Measurements from ENCODE around the gene KCNS1.

DNA sequence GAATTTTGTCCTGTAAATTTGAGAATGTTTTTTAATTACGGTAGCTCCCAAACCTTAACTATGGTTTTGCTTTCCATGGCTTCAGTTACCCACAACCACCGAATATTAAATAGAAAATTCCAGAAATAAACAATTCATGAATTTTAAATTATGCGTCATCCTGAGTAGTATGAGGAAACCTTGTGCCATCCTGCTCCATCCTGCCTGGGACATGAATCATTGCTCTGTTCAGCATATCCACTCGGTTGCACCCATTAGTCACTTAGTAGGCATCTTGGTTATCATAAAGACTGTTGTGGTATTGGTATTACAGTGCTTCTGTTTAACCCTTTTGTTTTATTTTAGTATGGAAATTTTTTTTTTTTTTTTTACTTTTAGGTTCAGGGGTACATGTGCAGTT is 39.7 kb downstream of the KCNS1 start:
- TF ChIP-seq, protein P1, sequence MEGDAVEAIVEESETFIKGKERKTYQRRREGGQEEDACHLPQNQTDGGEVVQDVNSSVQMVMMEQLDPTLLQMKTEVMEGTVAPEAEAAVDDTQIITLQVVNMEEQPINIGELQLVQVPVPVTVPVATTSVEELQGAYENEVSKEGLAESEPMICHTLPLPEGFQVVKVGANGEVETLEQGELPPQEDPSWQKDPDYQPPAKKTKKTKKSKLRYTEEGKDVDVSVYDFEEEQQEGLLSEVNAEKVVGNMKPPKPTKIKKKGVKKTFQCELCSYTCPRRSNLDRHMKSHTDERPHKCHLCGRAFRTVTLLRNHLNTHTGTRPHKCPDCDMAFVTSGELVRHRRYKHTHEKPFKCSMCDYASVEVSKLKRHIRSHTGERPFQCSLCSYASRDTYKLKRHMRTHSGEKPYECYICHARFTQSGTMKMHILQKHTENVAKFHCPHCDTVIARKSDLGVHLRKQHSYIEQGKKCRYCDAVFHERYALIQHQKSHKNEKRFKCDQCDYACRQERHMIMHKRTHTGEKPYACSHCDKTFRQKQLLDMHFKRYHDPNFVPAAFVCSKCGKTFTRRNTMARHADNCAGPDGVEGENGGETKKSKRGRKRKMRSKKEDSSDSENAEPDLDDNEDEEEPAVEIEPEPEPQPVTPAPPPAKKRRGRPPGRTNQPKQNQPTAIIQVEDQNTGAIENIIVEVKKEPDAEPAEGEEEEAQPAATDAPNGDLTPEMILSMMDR (conservative IDR thresholded peaks at IDR 0.05 in 1 of 2, IDR thresholded peaks at IDR 0.05 in 1 of 2; ENCODE audit: low read depth in 1 of 2, low read length in 2 of 2) = no peak
- no peak for TF ChIP-seq EZH2 (IDR thresholded peaks at IDR 0.05; ENCODE audit: low read length, missing control alignments)

All from fibroblast of lung (primary cell).